ENCODE data around the gene MBTD1.

DNA sequence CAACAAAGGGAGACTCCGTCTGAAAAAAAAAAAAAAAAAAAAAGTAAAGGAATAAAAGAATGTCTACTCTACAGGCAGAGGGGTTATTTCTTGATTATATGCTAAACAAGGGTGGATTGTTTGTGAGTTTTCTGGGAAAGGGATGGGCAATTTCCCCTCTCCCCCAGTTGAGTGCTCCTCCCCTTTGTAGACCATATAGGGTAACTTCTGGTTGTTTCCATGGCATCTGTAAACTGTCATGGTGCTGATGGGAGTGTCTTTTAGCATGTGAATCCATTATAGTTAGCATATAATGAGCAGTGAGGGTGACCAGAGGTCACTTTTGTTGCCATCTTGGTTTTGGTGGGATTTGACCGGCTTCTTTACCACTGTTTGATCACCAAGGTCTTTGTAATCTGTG is 110.7 kb downstream of the MBTD1 start:
- TF ChIP-seq, protein P1, sequence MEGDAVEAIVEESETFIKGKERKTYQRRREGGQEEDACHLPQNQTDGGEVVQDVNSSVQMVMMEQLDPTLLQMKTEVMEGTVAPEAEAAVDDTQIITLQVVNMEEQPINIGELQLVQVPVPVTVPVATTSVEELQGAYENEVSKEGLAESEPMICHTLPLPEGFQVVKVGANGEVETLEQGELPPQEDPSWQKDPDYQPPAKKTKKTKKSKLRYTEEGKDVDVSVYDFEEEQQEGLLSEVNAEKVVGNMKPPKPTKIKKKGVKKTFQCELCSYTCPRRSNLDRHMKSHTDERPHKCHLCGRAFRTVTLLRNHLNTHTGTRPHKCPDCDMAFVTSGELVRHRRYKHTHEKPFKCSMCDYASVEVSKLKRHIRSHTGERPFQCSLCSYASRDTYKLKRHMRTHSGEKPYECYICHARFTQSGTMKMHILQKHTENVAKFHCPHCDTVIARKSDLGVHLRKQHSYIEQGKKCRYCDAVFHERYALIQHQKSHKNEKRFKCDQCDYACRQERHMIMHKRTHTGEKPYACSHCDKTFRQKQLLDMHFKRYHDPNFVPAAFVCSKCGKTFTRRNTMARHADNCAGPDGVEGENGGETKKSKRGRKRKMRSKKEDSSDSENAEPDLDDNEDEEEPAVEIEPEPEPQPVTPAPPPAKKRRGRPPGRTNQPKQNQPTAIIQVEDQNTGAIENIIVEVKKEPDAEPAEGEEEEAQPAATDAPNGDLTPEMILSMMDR (IDR thresholded peaks at IDR 0.05): no peak
- no peak for TF ChIP-seq POLR2A (IDR thresholded peaks at IDR 0.05)
